Tongue (tissue), 2 donors: ENCODE measurements around the gene TMEM135. TPM values are rescaled to one million over a fixed set of nuclear protein-coding genes. Genes with fewer than 3 reads are reported as not detected.
A peak's percentile ranks its signal among the peaks of the same experiment; 100 is the strongest.
"Not testable (repeated sequence)": the region's sequence is repeated elsewhere in the genome, so short reads cannot be mapped to it uniquely, and the experiment has no call there.

Experiments used
- DNase-seq: peaks from one replicate; pipeline ENCODE4 v3.0.0-alpha.2; 2015
- total RNA-seq: library from RNA; depleted of rRNA; stranded (reverse); fragments of >200 nt; gene quantifications from one replicate; pipeline ENCODE4 v1.2.3, GENCODE V29; 2014

TMEM135 gene
- total RNA-seq: 25.6 TPM

DNA sequence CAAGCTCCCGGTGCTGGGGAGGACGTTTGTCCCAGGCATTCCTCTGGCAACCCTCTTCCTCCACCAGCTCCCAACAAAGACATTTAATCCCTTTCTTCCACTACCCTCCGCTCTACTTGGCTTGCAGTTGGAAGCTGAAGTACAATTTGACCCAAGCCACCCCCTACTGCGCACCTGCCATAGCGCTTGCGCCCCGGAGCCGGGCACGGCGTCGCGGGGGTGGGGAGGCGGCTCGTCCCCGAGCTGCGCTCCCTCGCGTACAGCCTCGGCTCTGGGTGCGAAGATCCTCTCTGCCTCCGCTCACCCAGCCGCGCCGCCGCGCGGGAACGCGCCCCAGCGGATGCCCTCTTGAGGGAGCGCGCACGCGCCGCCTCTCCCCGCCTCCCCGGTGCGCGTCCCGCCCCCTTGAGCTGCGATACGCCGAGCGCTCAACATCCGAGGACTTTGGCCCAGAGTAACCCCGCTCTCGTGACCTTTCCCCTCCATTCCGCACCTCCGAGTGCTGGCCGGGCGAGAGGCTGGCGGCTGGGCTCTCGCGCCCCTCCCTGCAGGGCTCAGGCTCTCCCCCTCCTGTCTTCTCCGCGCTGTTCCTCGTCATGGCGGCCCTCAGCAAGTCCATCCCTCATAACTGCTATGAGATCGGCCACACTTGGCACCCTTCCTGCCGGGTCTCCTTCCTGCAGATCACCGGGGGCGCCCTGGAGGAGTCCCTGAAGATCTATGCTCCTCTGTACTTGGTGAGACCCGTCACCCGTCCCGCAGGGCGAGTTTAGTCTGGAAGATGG lies at the start of gene TMEM135:
TMEM135 (plus strand) TSS at position 485 of the 785 bp plus-strand sequence; CDS start at position 597, 112 bp downstream.
- DNase-seq: peak; percentile 95

GRCh38 chr11:86988351-86988881 lies 49.3 kb upstream of the TMEM135 start:
- no peak for DNase-seq

- DNase-seq: peak; percentile 85
Observed at GRCh38 chr11:86990031-86990430, 47.7 kb upstream of the TMEM135 start.

DNA sequence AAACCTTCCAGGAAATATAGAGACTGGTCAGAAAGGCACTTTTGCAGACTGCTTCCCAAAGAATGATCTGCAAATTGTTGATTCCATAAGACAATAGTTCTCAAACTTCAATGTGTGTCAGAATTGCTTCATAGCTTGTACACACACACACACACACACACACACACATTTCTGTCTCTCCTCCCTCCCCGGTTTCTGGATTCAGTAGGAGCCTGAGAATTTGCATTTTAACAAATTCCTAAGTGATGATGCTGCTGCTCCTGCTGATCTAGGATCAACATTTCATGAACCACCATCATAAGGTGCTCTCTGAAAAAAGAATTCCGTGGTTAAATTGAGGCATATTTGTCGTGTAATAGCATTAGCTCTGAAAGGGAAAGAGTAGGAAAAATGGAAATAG lies 47.2 kb upstream of the TMEM135 start:
- DNase-seq: peak; percentile 49

GRCh38 chr11:86991341-86991740 lies 46.4 kb upstream of the TMEM135 start:
- no peak for DNase-seq

DNA sequence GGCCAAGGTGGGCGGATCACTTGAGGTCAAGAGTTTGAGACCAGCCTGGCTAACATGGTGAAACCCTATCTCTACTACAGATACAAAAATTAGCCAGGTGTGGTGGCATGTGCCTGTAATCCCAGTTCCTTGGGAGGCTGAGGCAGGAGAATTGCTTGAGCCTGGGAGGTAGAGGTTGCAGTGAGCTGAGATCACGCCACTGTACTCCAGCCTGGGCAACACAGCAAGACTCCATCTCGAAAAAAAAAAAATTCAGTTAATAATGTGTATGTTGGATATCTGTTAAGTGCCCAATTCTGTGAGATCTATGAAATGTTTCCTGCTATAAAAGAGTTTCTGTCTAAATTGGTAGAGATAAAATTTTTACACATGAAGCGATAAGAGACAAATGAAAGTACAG lies 45.4 kb upstream of the TMEM135 start:
- DNase-seq: not testable (repeated sequence)

DNA sequence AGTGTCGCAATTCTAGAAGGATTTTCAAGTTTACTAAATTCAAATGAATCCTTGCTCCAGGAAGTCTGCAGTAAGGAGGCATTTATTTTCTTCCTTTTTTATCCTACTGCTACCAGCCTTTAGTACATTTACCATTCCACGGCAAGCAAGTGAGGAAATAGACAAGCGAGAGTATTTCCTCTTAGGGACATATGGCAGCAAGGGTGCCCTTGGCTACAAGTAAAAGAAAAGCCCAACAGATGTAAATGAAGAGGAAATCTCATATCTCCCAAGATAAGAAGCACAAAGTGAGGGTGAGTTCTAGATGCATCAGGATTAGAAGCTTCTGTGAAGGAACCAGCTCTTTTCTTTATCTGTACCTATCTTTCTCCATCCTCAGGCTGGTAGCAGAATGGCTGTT lies 44.7 kb upstream of the TMEM135 start:
- DNase-seq: no peak

GRCh38 chr11:86996953-86997570 lies 40.7 kb upstream of the TMEM135 start:
- no peak for DNase-seq

DNA sequence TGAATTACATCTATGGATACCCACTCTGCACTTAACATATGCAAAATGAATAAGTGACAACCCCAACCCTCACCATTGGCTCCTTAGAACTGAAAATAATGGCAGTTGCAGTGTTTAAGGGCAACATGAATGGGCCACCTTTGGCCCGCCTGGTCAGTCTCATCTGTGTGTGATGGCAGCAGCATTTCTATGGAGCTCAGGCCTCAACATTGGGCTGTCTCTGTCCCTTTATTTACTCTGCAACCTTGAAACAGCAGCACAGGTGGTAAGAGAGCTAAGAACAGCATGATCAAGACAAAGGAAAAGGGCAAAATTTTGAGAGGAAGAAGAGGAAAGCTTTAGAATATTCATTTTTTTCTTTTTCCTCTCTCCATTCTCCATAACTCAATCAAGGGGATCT lies 38.3 kb upstream of the TMEM135 start:
- DNase-seq: no peak

GRCh38 chr11:86999859-87000753 lies 37.6 kb upstream of the TMEM135 start:
- no peak for DNase-seq

DNA sequence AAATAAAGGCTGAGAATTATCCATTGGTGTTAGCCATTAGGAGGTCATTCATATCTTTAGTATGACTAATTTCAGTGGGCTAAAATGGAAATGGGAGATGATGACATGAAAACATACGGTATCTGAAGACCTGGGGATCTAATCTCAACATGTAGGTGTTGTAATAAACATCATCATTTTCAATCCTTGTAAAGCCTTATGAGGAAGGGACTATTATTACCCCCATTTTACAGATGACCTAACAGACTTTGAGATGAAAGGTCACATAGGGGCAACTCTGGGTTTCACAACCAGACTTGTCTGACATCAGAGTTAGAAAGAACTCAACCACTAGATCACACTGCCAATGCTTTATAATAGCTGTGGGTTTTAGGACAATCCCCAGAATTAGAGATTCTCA lies 34.8 kb upstream of the TMEM135 start:
- no peak for DNase-seq

DNA sequence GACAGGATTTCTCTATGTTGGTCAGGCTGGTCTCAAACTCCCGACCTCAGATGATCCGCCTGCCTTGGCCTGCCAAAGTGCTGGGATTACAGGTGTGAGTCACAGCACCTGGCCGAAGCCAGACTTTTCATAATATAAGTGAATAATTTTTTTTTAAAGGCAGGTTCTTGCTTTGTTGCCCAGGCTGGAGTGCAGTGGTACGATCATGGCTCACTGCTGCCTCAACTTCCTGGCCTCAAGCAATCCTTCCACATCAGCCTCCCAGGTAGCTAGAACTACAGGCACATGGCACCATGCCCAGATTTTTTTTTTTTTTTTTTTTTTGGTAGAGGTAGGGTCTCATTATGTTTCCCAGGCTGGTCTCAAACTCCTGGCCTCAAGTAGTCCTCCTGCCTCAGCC lies 33.5 kb upstream of the TMEM135 start:
- DNase-seq: not testable (repeated sequence)

DNA sequence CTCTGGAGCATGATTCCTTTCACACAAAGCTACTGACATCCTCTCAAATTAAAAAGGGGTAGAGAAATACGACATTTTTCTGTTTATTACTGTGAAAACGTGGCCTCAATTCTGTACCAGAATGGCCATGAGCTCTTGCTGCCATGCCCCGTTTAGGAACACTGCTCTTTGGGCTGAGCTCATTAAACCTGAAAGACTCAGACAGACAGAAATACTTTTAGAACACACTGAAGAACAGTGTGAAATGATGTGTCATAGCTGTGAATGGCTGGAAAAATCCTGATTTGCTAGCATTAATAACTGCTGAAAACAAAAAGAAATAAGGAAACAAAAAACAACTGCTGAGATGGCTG lies 32.2 kb upstream of the TMEM135 start:
- no peak for DNase-seq

- DNase-seq: no peak
Observed at GRCh38 chr11:87006035-87006434, 31.7 kb upstream of the TMEM135 start.

DNA sequence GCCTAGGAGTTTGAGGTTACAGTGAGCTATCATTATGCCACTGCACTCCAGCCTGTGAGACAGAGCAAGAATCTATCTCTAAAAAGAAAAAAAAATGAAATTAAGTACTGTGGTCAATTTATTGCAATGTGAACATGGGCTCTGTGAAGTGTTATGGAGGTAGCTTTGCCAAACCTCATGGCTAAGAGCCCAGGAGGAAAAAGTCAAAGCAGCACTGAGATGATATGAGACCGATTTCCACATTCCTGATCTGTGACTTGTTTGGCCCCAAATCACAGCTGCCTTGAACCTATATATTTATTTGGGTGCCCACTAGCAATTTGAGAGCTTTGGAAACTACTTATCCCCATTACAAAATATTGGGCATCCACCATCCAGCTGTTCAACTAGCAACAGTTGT lies 29.8 kb upstream of the TMEM135 start:
- peak; percentile 67 for DNase-seq

GRCh38 chr11:87012089-87012488 lies 25.6 kb upstream of the TMEM135 start:
- DNase-seq: no peak

- DNase-seq: no peak
Observed at GRCh38 chr11:87012673-87013072, 25.1 kb upstream of the TMEM135 start.

GRCh38 chr11:87013912-87014825 lies 23.6 kb upstream of the TMEM135 start:
- DNase-seq: peak; percentile 94

- DNase-seq: no peak
Observed at GRCh38 chr11:87015645-87016044, 22.1 kb upstream of the TMEM135 start.

- DNase-seq: no peak
Observed at GRCh38 chr11:87019613-87020271, 18.0 kb upstream of the TMEM135 start.

DNA sequence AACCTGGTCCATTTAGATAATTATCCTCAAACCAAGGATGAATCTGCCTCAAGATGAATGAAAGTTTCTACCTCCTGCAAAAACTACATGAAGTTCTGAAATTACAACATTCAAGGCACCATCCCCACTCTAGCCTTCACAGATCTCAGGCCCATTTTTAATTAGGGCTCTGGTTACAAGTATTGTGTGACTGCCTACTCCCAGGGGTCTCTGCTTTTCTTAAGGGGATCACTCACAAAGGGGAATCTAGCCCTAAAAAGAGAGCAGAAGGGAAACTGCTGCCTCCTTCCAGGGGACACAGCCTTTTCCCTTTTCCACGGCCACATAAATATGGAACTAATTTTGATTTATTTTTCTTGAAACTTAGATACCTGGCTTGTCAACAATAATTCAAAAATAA lies 17.4 kb upstream of the TMEM135 start:
- no peak for DNase-seq
